ENCODE measurements around the gene EHBP1. TPM values are rescaled to one million over a fixed set of nuclear protein-coding genes. Genes with fewer than 3 reads are reported as not detected.

The EHBP1 gene
- total RNA-seq, 1 experiment from 2014 or later: 32.1 TPM

- H3K9me3 ChIP-seq (ENCODE audit: low read depth, low read length, poor library complexity, severe bottlenecking): no peaks in the 10 kb centered on the region
- intact Hi-C loops (cut with micrococcal nuclease; ENCODE audit: unreplicated experiment): no loop called here
- BruUV-seq (replicated peaks): no TSS peak
- POLR2A ChIA-PET (ENCODE audit: low non-redundant PET): no interaction called here
- H3K4me3 ChIP-seq (ENCODE audit: low read depth, low read length, poor library complexity, severe bottlenecking): no peak overlapping the region
- H3K4me1 ChIP-seq (ENCODE audit: insufficient read depth, low read length, poor library complexity, severe bottlenecking): peaks cover 6% of the 10 kb centered on the region
- no peaks in the 10 kb centered on the region for H3K27me3 ChIP-seq (replicated peaks; ENCODE audit: insufficient read depth, low read depth, low read length, poor library complexity)
- no peaks in the 10 kb centered on the region for H3K36me3 ChIP-seq (ENCODE audit: insufficient read depth, low read length, poor library complexity, severe bottlenecking)
- CTCF ChIA-PET: no interaction called here
- DNase-seq (ENCODE audit: low spot score): no peak
- no peak overlapping the region for H3K27ac ChIP-seq (ENCODE audit: low read depth, low read length, poor library complexity, severe bottlenecking)
- TF ChIP-seq CTCF (conservative IDR thresholded peaks at IDR 0.05; ENCODE audit: low read depth, low read length): no peak
- no peak for TF ChIP-seq EZH2 (IDR thresholded peaks at IDR 0.05; ENCODE audit: borderline replicate concordance, low read depth, low read length, poor library complexity, severe bottlenecking)
Observed at GRCh38 chr2:62958206-62958605, 252.7 kb downstream of the EHBP1 start.

- no TSS peak for BruUV-seq (replicated peaks)
- H3K4me3 ChIP-seq (ENCODE audit: low read depth, low read length, poor library complexity, severe bottlenecking): no peak overlapping the region
- TF ChIP-seq CTCF (conservative IDR thresholded peaks at IDR 0.05; ENCODE audit: low read depth, low read length) (no peak), EZH2 (IDR thresholded peaks at IDR 0.05; ENCODE audit: borderline replicate concordance, low read depth, low read length, poor library complexity, severe bottlenecking) (no peak)
- intact Hi-C loops (cut with micrococcal nuclease; ENCODE audit: unreplicated experiment): no loop called here
- H3K9me3 ChIP-seq (ENCODE audit: low read depth, low read length, poor library complexity, severe bottlenecking): no peaks in the 10 kb centered on the region
- no peak overlapping the region for H3K27ac ChIP-seq (ENCODE audit: low read depth, low read length, poor library complexity, severe bottlenecking)
- no peaks in the 10 kb centered on the region for H3K4me1 ChIP-seq (ENCODE audit: insufficient read depth, low read length, poor library complexity, severe bottlenecking)
- ChIA-PET CTCF (no interaction called here), POLR2A (ENCODE audit: low non-redundant PET) (no interaction called here)
- no peak for DNase-seq (ENCODE audit: low spot score)
- no peaks in the 10 kb centered on the region for H3K27me3 ChIP-seq (replicated peaks; ENCODE audit: insufficient read depth, low read depth, low read length, poor library complexity)
- no peaks in the 10 kb centered on the region for H3K36me3 ChIP-seq (ENCODE audit: insufficient read depth, low read length, poor library complexity, severe bottlenecking)
Observed at GRCh38 chr2:62964050-62964449, 258.5 kb downstream of the EHBP1 start.

GRCh38 chr2:62964671-62965070, 259.2 kb downstream of the EHBP1 start:
- Histone ChIP-seq H3K27me3 (replicated peaks; ENCODE audit: insufficient read depth, low read depth, low read length, poor library complexity) (no peaks in the 10 kb centered on the region), H3K4me3 (ENCODE audit: low read depth, low read length, poor library complexity, severe bottlenecking) (no peak overlapping the region), H3K4me1 (ENCODE audit: insufficient read depth, low read length, poor library complexity, severe bottlenecking) (no peaks in the 10 kb centered on the region), H3K36me3 (ENCODE audit: insufficient read depth, low read length, poor library complexity, severe bottlenecking) (no peaks in the 10 kb centered on the region), H3K27ac (ENCODE audit: low read depth, low read length, poor library complexity, severe bottlenecking) (no peak overlapping the region), H3K9me3 (ENCODE audit: low read depth, low read length, poor library complexity, severe bottlenecking) (no peaks in the 10 kb centered on the region)
- no peak for DNase-seq (ENCODE audit: low spot score)
- no TSS peak for BruUV-seq (replicated peaks)
- ChIA-PET CTCF (no interaction called here), POLR2A (ENCODE audit: low non-redundant PET) (no interaction called here)
- TF ChIP-seq EZH2 (IDR thresholded peaks at IDR 0.05; ENCODE audit: borderline replicate concordance, low read depth, low read length, poor library complexity, severe bottlenecking) (no peak), CTCF (conservative IDR thresholded peaks at IDR 0.05; ENCODE audit: low read depth, low read length) (no peak)
- intact Hi-C loops (cut with micrococcal nuclease; ENCODE audit: unreplicated experiment): no loop called here
